Activated naive CD4-positive, alpha-beta T cell treated with anti-CD3 and anti-CD28 coated beads for 36 hours (primary cell): ENCODE results near the gene LSM8. TPM values are rescaled to one million over a fixed set of nuclear protein-coding genes. Genes with fewer than 3 reads are reported as not detected.

Experiments used
- CTCF ChIA-PET: fragments of 350-600 bp; sonication (Branson Sonifier 250); formaldehyde crosslinking; loops from one replicate; lab custom pipeline; 2021; ENCODE audit warnings: antibody characterized with exemption; lab: Charles Lee
- DNase-seq: peaks from one replicate; pipeline ENCODE4 v3.0.0-alpha.2; 2020
- H3K27ac Mint-ChIP-seq: one replicate; pipeline ENCODE4 v1.8.0; 2021; ENCODE audit warnings: mild to moderate bottlenecking, mixed read lengths
- H3K27me3 Mint-ChIP-seq: one replicate; pipeline ENCODE4 v1.8.0; 2021; ENCODE audit warnings: low read depth, mixed read lengths
- H3K36me3 Mint-ChIP-seq: one replicate; pipeline ENCODE4 v1.8.0; 2021; ENCODE audit warnings: low read depth, mixed read lengths
- H3K4me1 Mint-ChIP-seq: one replicate; pipeline ENCODE4 v1.8.0; 2021; ENCODE audit warnings: low read depth, mixed read lengths
- H3K4me3 Mint-ChIP-seq: one replicate; pipeline ENCODE4 v1.8.0; 2021; ENCODE audit warnings: mild to moderate bottlenecking, moderate library complexity, mixed read lengths
- H3K9me3 Mint-ChIP-seq: one replicate; pipeline ENCODE4 v1.8.0; 2021; ENCODE audit warnings: mixed read lengths
- intact Hi-C: fragments of 100-400 bp; cut with micrococcal nuclease; formaldehyde crosslinking; loops from one replicate; pipeline ENCODE4 v1.15.1; 2023
- total RNA-seq, 2 experiments: library from RNA; stranded (reverse); gene quantifications; one replicate each; pipeline ENCODE4 v1.2.3, GENCODE V29; 2021

LSM8 gene
- total RNA-seq, 2 experiments from 2014 or later = 39.1 to 43.3 TPM

DNA sequence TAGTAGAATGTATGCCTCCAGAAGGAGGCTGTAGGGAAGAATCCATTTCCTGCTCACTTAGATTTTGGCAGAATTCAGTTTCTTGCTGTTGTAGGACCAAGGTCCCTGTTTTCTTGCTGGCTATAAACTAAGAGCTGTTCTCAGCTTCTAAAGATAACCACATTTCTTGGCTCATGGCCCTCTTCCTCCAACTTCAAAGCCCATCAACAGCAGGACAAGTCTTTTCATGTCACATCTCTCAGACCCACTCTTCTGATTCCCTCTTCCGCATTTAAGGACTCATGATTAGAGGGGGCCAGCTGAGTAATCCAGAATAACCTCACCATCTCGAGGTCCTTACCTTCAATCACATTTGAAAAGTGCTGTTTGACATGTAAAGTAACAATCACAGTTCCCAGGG lies 8.2 kb upstream of the LSM8 start:
- Mint-ChIP-seq H3K4me3 (no peak overlapping the region), H3K27ac (no peak overlapping the region), H3K9me3 (no peaks in the 10 kb centered on the region), H3K27me3 (peaks cover 14% of the 10 kb centered on the region), H3K4me1 (no peaks in the 10 kb centered on the region), H3K36me3 (no peaks in the 10 kb centered on the region)
- DNase-seq = no peak
- intact Hi-C loops = no loop called here
- CTCF ChIA-PET = no interaction called here

DNA sequence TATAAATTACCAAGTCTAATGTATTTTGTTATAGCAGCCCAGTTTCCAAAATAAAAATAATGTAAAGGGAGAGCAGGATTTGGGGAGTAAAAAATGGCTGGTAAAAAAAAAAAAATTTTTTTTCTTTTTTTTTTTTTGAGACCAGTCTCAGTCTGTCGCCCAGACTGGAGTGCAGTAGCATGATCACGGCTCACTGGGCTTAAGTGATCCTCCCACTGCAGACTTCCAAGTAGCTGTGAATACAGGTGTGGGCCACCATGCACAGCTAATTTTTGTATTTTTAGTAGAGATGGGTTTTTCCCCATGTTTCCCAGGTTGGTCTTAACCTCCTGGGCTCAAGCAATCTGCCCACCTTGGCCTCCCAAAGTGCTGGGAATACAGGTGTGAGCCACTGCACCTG lies 4.8 kb upstream of the LSM8 start:
- intact Hi-C loops = no loop called here
- Mint-ChIP-seq H3K27ac (no peak overlapping the region), H3K36me3 (peaks cover 6% of the 10 kb centered on the region), H3K4me1 (peaks cover 9% of the 10 kb centered on the region), H3K4me3 (no peak overlapping the region), H3K9me3 (no peaks in the 10 kb centered on the region), H3K27me3 (no peaks in the 10 kb centered on the region)
- DNase-seq = no peak
- CTCF ChIA-PET = no interaction called here

DNA sequence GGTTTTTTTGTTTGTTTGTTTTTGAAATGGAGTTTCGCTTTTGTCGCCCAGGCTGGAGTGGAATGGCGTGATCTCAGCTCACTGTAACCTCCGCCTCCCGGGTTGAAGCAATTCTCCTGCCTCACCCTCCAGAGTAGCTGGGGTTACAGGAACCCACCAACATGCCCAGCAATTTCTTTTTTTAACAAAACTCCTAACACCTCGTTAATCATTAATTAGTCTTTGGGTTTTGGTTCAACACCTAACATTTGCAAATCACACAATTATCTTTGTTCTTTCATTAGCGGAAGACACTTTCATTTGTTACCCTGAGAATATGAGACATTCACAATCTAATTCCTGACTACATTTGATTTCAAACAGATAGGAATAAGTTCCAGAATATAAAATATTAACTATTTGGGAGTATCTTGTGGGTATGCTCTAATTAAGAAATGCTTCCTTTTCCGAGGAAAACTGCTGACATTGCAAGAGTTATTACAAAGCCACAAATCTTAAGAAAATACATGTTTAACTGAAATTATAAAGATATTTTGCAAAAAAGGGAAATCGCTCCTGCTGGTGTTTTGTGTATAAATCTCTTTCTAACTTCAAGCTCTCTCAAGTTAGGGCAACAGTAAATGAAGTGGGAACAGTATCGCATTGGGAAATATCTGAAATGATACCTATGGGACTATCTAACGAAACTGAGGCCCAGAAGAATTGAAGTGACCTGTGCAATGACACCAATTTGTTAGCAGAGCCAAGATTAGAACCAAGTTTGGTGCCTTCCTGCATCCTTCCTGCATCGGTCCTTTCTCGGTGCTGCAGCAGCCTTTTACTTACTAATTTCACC lies 1.2 kb upstream of the LSM8 start:
- no peaks in the 10 kb centered on the region for H3K9me3 Mint-ChIP-seq
- H3K27ac Mint-ChIP-seq = peak overlapping the region; percentile 98
- intact Hi-C loops = loop anchor here (1.0 to 10.0 kb wide), 4 partner anchors 102 to 1968 kb away; partner anchors contain the start of genes ST7 and TES
- no peak for DNase-seq
- peaks cover 19% of the 10 kb centered on the region for H3K36me3 Mint-ChIP-seq
- H3K4me3 Mint-ChIP-seq = peak overlapping the region; percentile 95
- no peaks in the 10 kb centered on the region for H3K27me3 Mint-ChIP-seq
- peaks cover 32% of the 10 kb centered on the region for H3K4me1 Mint-ChIP-seq
- CTCF ChIA-PET = no interaction called here

DNA sequence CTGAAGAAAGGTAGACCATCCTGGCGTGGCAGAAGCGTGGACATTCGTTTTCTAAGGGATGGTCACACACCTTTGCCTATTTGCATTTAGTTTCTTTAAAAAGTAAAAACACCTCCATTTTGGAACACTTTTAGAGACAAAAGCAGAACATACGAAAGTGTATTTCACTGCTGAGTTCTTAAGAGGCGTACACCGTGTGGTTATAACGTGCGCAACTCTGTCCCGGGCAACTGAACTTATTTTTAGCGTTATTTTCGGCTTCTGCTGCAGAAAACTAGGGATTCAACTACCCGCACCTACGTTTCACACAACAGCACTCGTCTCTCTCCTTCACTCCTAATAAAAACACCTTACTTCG lies 557 bp upstream of the LSM8 start:
- H3K9me3 Mint-ChIP-seq = no peaks in the 10 kb centered on the region
- no peak for DNase-seq
- CTCF ChIA-PET = no interaction called here
- H3K4me3 Mint-ChIP-seq = peak overlapping the region; percentile 95
- H3K4me1 Mint-ChIP-seq = peaks cover 32% of the 10 kb centered on the region
- H3K36me3 Mint-ChIP-seq = peaks cover 22% of the 10 kb centered on the region
- H3K27me3 Mint-ChIP-seq = no peaks in the 10 kb centered on the region
- intact Hi-C loops = loop anchor here (1.0 to 10.0 kb wide), 4 partner anchors 103 to 1969 kb away; partner anchors contain the start of genes ST7 and TES
- peak overlapping the region; percentile 98 for H3K27ac Mint-ChIP-seq

DNA sequence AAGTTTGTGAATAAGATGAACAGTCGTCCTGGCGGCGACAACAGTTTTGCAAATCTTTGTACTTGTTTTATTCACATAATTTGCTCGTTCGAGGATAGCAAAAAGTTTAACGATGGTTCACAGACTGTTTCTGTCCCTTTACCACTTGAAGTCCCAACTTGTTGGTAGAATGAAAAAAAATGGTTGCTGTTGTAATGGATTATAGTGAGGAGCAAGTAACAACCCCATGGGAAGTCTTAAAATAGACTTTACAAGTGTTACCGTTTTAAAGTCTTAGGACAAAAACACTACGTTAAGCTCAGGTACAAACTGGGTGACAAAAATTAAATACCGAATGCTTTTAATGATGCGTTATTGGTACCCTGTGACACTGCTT lies 589 bp downstream of the LSM8 start:
- CTCF ChIA-PET = interaction anchor here (1.4 kb wide), 1 partner anchor 13 kb away, joined by 4 read pairs; no protein-coding TSS in a partner anchor

DNA sequence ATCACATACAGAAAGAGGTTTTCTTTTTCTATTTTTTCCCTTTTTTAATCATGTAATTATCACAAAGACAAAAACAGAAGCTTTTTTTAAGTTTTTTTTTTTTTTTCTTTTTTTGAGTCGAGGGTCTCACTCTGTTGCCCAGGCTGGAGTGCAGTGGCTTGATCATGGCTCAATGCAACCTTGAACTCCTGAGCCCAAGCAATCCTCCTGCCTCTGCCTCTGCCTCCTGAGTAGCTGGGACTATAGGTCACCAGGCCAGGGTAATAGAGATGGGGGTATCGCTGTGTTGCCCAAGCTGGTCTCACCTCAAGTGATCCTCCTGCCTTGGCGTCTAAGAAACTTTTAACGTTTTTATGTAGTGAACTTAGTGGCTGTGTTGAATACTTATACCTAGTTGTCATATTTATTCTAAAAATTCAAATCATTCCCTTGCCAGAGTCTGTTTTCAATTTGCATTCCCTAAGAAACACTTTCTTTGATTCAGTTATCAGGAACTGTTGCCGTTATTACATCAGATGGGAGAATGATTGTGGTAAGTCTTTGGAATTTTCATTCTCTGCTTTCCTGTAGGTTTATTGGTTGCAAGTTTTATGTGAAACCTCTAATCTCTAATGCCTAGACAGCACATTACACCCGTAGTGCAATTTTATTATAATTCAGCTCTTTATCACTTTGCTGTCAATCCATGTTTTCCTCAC lies 1.3 kb downstream of the LSM8 start:
- Mint-ChIP-seq H3K27ac (no peak overlapping the region), H3K4me1 (peaks cover 34% of the 10 kb centered on the region), H3K4me3 (peak overlapping the region; percentile 95), H3K36me3 (peaks cover 25% of the 10 kb centered on the region), H3K27me3 (no peaks in the 10 kb centered on the region), H3K9me3 (no peaks in the 10 kb centered on the region)
- intact Hi-C loops = loop anchor here (10.0 kb wide), 2 partner anchors 1171 to 1971 kb away; partner anchors contain the start of gene TES
- CTCF ChIA-PET = interaction anchor here (0.8 to 1.4 kb wide), 2 partner anchors 10 to 12 kb away, joined by 3 to 4 read pairs; no protein-coding TSS in a partner anchor
- DNase-seq = no peak

More for the DNA sequence above, 589 bp downstream of the LSM8 start:
- Mint-ChIP-seq H3K27me3 (no peaks in the 10 kb centered on the region), H3K4me3 (peak overlapping the region; percentile 95), H3K27ac (peak overlapping the region; percentile 98), H3K4me1 (peaks cover 33% of the 10 kb centered on the region), H3K9me3 (no peaks in the 10 kb centered on the region), H3K36me3 (peaks cover 25% of the 10 kb centered on the region)
- intact Hi-C loops = loop anchor here (1.0 to 10.0 kb wide), 5 partner anchors 12 to 1970 kb away; partner anchors contain the start of genes CAPZA2 and TES
- DNase-seq = no peak

GRCh38 chr7:118186501-118186900 lies 2.5 kb downstream of the LSM8 start:
- Mint-ChIP-seq H3K36me3 (peaks cover 25% of the 10 kb centered on the region), H3K4me1 (peaks cover 34% of the 10 kb centered on the region), H3K27ac (peak overlapping the region; percentile 30), H3K9me3 (no peaks in the 10 kb centered on the region), H3K4me3 (peak overlapping the region; percentile 15), H3K27me3 (no peaks in the 10 kb centered on the region)
- CTCF ChIA-PET = no interaction called here
- intact Hi-C loops = loop anchor here (10.0 kb wide), 2 partner anchors 1172 to 1972 kb away; partner anchors contain the start of gene TES
- no peak for DNase-seq

DNA sequence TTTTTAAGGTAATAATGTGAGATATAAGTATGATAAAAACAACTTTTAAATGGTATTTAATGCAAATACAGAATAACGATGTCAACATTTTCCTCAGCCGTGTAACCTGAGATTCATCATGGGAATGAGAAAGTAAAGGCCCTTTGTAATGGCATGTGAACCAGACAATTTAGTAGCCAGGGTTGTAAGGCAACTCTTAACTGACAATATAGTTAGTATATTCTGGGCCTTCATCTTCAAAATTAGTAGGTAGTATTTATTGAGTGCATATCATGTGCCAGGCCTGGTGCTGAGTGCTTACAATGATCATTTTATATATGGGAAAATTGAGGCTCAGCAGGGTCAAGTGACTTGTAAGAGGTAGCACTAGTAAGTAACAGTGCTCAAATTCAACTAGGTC lies 10.6 kb downstream of the LSM8 start:
- no peaks in the 10 kb centered on the region for H3K9me3 Mint-ChIP-seq
- intact Hi-C loops = no loop called here
- CTCF ChIA-PET = interaction anchor here (0.6 to 0.9 kb wide), 5 partner anchors 9 to 905 kb away, joined by 3 read pairs; no protein-coding TSS in a partner anchor
- H3K27me3 Mint-ChIP-seq = no peaks in the 10 kb centered on the region
- no peak overlapping the region for H3K4me3 Mint-ChIP-seq
- peaks cover 3% of the 10 kb centered on the region for H3K36me3 Mint-ChIP-seq
- DNase-seq = no peak
- H3K27ac Mint-ChIP-seq = no peak overlapping the region
- peaks cover 3% of the 10 kb centered on the region for H3K4me1 Mint-ChIP-seq

DNA sequence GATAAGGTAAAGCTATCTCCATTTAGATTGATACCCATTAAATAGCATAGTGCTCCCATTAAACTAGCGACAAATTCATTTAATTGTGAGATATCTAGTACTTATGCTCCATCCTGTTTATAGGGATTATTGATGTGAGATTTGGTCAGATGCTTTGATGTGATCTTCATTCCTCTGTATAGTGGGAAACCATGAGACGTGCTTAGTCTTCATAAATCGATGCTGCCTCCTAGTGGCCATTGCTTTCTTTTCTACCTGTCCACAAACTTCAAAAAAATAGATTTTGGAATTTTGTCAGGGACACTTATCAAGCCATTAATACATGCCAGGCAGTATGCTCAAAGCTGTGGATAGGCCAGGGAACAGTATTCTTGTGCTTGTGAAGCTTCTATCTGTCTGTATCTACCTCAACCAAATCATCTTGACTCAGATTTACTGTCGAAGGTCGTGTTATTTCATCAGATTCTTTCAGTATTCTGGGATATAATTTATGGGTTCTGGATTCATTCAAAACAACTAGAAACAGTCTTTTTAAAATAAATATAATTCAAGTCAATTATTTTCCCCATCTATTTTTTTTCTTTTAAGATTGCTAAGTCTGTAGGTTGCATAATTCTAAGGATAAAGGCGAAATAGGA lies 12.0 kb downstream of the LSM8 start:
- CTCF ChIA-PET = interaction anchor here (0.7 to 1.3 kb wide), 8 partner anchors 11 to 444 kb away, joined by 3 to 4 read pairs (median 3); no protein-coding TSS in a partner anchor
- intact Hi-C loops = loop anchor here (1.0 to 2.0 kb wide), 2 partner anchors 12 to 445 kb away; partner anchors contain the start of gene LSM8
- peak; percentile 76 for DNase-seq
- H3K36me3 Mint-ChIP-seq = peaks cover 3% of the 10 kb centered on the region
- H3K4me1 Mint-ChIP-seq = peaks cover 2% of the 10 kb centered on the region
- no peak overlapping the region for H3K4me3 Mint-ChIP-seq
- H3K9me3 Mint-ChIP-seq = no peaks in the 10 kb centered on the region
- no peak overlapping the region for H3K27ac Mint-ChIP-seq
- H3K27me3 Mint-ChIP-seq = no peaks in the 10 kb centered on the region

DNA sequence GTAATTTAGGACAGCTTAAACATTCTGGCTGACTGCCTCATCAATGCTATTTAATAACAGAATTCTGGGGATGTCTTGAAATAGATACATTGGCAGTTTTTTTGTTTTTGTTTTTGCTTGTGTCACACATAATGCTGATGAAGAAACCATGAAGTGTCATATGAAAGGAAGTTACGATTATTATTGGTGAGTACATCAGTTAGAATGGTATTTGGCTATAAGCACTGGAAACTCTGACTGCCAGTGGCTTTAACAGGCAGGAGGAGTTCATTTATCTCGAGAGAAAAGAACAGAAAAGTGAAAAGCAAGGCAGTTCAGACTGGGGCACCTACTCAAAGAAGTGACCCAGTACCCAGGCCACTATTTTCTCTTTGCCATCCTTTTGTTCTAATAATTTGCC lies 18.1 kb downstream of the LSM8 start:
- no peaks in the 10 kb centered on the region for H3K27me3 Mint-ChIP-seq
- H3K36me3 Mint-ChIP-seq = no peaks in the 10 kb centered on the region
- no peak overlapping the region for H3K27ac Mint-ChIP-seq
- CTCF ChIA-PET = no interaction called here
- no peaks in the 10 kb centered on the region for H3K9me3 Mint-ChIP-seq
- H3K4me3 Mint-ChIP-seq = no peak overlapping the region
- DNase-seq = no peak
- peaks cover 5% of the 10 kb centered on the region for H3K4me1 Mint-ChIP-seq
- intact Hi-C loops = no loop called here

GRCh38 chr7:118214051-118214832 lies 30.3 kb downstream of the LSM8 start:
- Mint-ChIP-seq H3K36me3 (no peaks in the 10 kb centered on the region), H3K4me1 (peaks cover 12% of the 10 kb centered on the region), H3K27ac (peak overlapping the region; percentile 38), H3K4me3 (peak overlapping the region; percentile 73), H3K27me3 (peaks cover 25% of the 10 kb centered on the region), H3K9me3 (no peaks in the 10 kb centered on the region)
- DNase-seq = peak; percentile 67
- intact Hi-C loops = loop anchor here (1.0 kb wide), 1 partner anchor 30 kb away; the partner anchor contains the start of gene LSM8
- CTCF ChIA-PET = no interaction called here
